ELF-1 (cell line): ENCODE results near the gene LRRTM4.
A peak's percentile ranks its signal among the peaks of the same experiment; 100 is the strongest.

Experiments used
- DNase-seq: peaks from one replicate; pipeline ENCODE4 v3.0.0-alpha.2; 2016; ENCODE audit warnings: low read depth, low spot score

LRRTM4 gene

DNA sequence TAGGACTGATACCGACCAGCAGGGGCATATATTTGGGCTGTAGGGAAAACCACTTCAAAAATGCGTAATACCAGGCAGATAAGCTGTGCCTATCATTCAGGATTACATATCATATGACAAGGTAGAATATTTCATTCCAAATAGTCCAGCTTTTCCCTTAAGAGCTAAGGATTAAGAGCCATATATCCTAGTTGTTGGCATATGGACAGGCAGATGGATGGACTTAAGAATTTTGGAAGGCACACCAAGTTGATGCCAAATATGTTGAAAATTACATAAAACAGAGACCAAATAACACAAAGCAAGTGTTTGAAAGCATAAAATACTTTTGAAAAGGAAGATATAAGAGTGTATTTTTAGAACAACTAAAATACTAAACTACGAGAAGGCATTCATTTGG, 52.1 kb downstream of the LRRTM4 start:
- DNase-seq, result no peak

DNA sequence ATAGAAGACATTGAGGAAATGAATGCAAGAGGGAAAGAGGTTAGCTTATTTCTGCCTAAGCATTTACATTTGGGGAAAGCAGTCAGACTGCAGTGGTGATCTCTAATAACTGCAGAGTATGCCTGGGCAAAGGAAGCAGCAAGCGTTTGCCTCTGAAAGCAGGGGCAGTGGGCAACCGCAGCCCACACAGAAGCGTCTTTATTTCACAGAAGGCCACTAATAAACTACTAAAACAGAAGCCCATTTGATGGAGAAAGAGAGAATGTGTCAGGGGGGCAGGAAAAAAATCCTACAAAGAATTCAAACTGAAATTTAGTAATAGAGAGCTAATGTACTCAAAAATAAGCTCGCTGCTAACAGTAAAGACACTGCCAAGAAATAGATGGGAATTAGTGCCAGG, 53.1 kb downstream of the LRRTM4 start:
- no peak for DNase-seq

GRCh38 chr2:77459840-77460239, 62.3 kb downstream of the LRRTM4 start:
- no peak for DNase-seq

DNA sequence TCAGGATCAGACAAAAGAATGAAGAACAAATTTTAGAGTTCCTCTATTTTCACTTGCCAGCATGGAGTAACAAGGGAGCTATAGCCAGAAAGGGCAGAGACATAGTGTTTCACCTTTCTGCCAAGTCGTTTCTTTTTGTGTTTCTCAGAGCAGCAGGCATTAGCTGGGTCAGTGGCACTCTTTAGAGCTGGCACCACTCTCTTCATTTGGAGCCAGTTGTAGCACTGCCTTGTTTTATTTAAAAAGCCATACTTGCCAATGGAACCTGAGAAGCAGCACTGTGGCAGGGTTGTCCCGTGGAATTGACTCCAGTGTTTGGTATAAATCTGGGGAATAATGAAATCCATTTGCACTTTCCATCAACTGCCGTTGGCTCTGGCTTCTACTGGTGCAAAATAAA, 64.0 kb downstream of the LRRTM4 start:
- DNase-seq, result no peak

DNA sequence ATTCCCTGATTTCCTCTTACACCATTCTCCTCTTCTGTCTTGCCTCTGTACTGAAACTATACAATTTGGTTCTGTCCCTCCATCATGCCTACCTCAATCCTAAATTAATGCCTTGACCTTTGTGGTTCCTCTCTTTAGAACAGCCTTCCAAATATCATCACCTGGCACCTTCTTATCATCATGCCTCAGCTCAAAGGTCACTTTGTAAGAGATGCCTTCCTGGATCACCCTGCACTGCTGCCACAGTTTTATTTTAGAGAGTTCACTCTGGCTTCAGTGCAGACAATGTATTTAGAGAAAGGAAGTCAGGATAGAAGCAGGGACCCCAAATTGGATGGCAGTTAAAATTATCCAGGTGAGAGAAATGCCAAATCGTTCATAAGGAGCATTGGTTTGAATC, 64.5 kb downstream of the LRRTM4 start:
- no peak for DNase-seq

GRCh38 chr2:77443076-77443475, 79.1 kb downstream of the LRRTM4 start:
- no peak for DNase-seq

DNA sequence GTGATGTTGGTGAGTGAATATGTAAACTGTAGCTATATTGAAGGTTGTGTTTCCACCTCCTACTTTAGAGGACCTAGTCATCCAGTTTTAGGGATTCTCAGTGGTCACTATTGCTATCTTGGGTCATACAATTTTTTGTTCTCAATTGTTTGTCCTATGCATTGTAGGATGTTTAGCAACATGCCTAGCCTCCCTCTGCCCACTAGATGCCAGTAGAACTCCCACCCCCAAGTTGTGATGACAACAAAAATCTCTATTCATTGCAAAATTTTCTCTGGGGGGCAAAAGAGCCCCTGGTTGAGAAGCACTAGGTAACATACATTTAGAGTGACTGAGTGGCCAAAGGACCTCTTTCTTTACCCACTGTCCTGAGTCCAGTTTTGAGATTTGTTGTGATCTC, 87.3 kb downstream of the LRRTM4 start:
- peak; percentile 1 for DNase-seq

DNA sequence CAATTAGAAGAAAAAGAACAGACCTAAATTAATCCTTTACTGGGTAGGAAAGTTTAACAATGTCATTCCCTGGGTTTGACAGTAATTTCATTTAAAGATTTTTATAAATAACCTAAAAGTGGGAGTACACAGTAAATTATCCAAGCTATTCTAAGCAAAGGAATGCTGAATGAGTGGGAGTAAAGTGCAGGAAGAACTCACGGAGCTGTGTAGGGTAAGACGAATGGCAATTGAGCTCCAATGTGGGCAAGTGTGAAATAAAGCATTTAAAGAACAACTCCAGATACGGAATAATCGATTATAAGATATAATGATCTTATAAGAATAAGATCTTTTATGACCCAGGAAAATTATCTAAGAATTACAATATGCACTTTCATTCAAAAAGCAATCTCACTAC, 93.2 kb downstream of the LRRTM4 start:
- DNase-seq, result no peak

GRCh38 chr2:77421971-77422370, 100.2 kb downstream of the LRRTM4 start:
- no peak for DNase-seq

DNA sequence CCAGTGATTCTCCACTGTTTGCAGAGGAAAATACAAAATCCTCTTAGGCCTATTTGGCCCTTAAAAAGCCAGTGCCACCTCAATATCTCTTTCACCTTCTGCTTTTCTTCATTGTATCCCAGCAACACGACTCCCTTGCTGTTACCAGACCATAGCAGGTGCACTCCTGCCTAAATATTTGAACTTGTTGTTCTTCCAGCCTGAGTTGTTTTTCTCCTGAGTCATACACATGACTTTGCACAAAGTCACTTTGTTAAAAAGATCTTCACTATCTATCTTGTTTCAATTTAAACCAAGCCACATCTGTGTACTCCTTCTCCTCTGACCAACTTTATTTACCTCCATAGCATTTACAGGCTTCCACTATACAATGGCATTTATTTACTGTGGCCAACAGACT, 103.6 kb downstream of the LRRTM4 start:
- DNase-seq, result no peak

DNA sequence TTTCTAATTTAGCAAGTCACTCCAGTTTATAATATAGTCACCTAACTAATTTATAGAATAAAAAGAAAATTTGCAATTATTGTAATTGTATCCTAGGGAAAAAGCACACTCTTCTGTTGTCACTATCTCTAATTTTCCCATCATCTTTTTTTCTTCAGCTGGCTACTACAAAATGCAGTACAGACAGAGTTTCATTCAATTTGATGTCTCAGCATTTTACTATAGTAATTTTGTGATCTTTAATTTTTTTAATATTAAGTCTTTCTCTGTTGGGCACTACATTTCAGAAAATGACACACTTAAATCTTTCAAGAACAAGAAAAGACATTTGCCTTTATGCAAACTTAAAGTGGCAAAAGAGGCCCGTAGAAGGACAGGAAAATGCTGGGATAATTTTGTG, 118.0 kb downstream of the LRRTM4 start:
- DNase-seq, result no peak

GRCh38 chr2:77398970-77399600, 123.1 kb downstream of the LRRTM4 start:
- no peak for DNase-seq

- no peak for DNase-seq
These were observed 124.4 kb downstream of the LRRTM4 start for GRCh38 chr2:77397763-77398162.

DNA sequence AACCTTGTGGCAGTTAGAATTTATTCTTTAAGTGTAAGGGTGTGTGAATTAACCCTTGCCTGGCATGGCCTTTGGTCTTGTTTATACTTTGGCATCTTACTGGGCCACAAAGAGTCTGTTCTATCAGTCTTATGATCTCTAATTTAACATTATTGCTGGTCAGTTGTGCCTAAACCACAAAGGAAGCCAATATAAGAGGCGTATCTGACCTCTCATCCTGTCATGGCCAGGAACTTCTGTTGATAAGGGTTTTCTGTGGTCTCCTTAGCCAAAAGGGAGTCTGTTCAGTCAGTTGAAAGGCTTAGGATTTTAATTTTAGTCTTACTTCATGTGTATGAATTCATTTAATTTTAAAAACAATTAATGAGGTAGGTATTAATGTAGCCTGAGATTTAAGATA, 127.2 kb downstream of the LRRTM4 start:
- no peak for DNase-seq

GRCh38 chr2:77391119-77391518, 131.1 kb downstream of the LRRTM4 start:
- DNase-seq, result no peak

DNA sequence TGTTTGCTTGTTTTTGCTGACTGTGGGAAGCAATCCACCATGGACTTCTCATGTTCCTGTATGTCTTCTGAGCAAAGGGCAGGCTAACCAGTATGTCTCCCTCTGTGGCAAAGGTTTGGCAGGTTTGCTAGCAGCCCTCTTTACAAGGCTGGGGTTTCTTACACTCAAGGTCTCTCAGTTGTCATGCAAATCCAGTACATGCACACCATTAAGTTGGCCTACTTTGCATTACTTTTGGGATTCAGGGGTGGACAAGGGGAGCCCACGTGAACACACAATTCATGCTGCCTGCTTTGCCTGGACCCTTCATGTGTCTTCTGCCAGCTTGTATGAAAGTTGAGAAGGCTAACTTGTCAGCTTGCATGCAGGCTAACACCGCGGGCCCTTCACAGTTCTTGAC, 134.9 kb downstream of the LRRTM4 start:
- peak; percentile 56 for DNase-seq

- DNase-seq, result no peak
These were observed 149.5 kb downstream of the LRRTM4 start for GRCh38 chr2:77372636-77373035.

- DNase-seq, result no peak
These were observed 151.7 kb downstream of the LRRTM4 start for GRCh38 chr2:77370511-77370910.

- no peak for DNase-seq
These were observed 158.9 kb downstream of the LRRTM4 start for GRCh38 chr2:77363277-77363676.

GRCh38 chr2:77348821-77349220, 173.4 kb downstream of the LRRTM4 start:
- no peak for DNase-seq

DNA sequence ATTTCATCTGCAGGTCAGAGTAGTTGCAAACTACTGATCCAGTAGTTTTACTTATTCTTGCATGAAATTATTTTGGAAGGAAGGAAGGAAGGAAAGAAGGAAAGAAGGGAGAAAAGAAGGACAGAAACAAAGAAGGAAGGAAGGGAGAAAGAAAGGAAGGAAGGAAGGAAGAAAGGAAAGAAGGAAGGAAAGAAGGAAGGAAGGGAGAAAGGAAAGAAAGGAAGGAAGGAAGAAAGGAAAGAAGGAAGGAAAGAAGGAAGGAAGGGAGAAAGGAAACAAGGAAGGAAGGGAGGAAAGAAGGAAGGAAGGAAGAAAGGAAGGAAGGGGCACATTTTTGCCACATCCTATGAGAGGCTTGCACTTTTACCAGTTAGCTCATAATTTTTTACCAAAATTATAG, 186.2 kb downstream of the LRRTM4 start:
- no peak for DNase-seq

- no peak for DNase-seq
These were observed 193.8 kb downstream of the LRRTM4 start for GRCh38 chr2:77328134-77328931.

GRCh38 chr2:77325395-77325794, 196.8 kb downstream of the LRRTM4 start:
- DNase-seq, result no peak
